Testis (tissue), 3 donors: ENCODE results near the gene RAB3B. TPM values are rescaled to one million over a fixed set of nuclear protein-coding genes. Genes with fewer than 3 reads are reported as not detected.

Experiments used
- DNase-seq: peaks from one replicate; pipeline ENCODE4 v3.0.0-alpha.2; 2019
- H3K27ac ChIP-seq, 2 donors: fragments of 200-600 bp; sonication (generic); one replicate each; pipeline ENCODE4 v1.5.1; 2019
- H3K27me3 ChIP-seq: fragments of 200-600 bp; sonication (generic); one replicate; pipeline ENCODE4 v1.5.1; 2019
- H3K36me3 ChIP-seq: fragments of 200-600 bp; sonication (generic); one replicate; pipeline ENCODE4 v1.5.1; 2017; ENCODE audit warnings: low read depth; ENCODE audit errors: missing control alignments
- H3K4me1 ChIP-seq: fragments of 200-600 bp; sonication (generic); one replicate; pipeline ENCODE4 v1.5.1; 2019
- H3K4me3 ChIP-seq, 2 donors: fragments of 200-600 bp; sonication (generic); one replicate each; pipeline ENCODE4 v1.5.1; 2017 to 2019
- H3K9me3 ChIP-seq: fragments of 200-600 bp; sonication (generic); one replicate; pipeline ENCODE4 v1.5.1; 2017
- POLR2A ChIP-seq: fragments of 450-650 bp; IDR thresholded peaks from one replicate; pipeline ENCODE4 v1.6.1; 2017; ENCODE audit warnings: antibody characterized with exemption, mild to moderate bottlenecking, moderate library complexity
- WGBS, 2 donors: methylation state at CpG; one replicate each; pipeline ENCODE4 v1.1.5; 2018; 5-methylcytosine and 5-hydroxymethylcytosine counted together
- intact Hi-C: fragments of 100-400 bp; cut with DNase I; formaldehyde crosslinking; loops from one replicate; pipeline ENCODE4 v1.15.1; 2023; ENCODE audit warnings: low total_unique reads
- polyA plus RNA-seq: library from polyadenylated mRNA; stranded (reverse); fragments of 350-450 nt; fragmentation: Illumina TruSeq; extraction: RNeasy Lipid Tissue Mini Kit (QIAGEN cat#74804); gene quantifications from one replicate; pipeline ENCODE4 v1.2.3, GENCODE V29; 2014; ENCODE audit warnings: low read depth, low replicate concordance; ENCODE audit not compliant: insufficient read depth
- total RNA-seq, 2 donors: library from RNA; depleted of rRNA; stranded (reverse); fragments of >200 nt; gene quantifications; one replicate each; pipeline ENCODE4 v1.2.3, GENCODE V29; 2016
- TF ChIP-seq, protein P1 (sequence below), 3 experiments: fragments of 450-650 bp in 2 of 3; fragments of 200-600 bp in 1 of 3; sonication (generic) in 1 of 3; IDR thresholded peaks; one replicate each; pipeline ENCODE4 v1.5.1; 2016 to 2019; ENCODE audit warnings: antibody characterized with exemption in 3 of 3, mild to moderate bottlenecking in 2 of 3, moderate library complexity in 1 of 3

The RAB3B gene
- total and polyA plus RNA-seq, 3 donors from 2014 or later: 0.50 to 1.4 (median 1.4) TPM

- no peak overlapping the region for H3K4me3 ChIP-seq
- H3K36me3 ChIP-seq: no peaks in the 10 kb centered on the region
- intact Hi-C loops: no loop called here
- H3K27me3 ChIP-seq: no peaks in the 10 kb centered on the region
- TF ChIP-seq POLR2A: no peak
- TF ChIP-seq, protein P1, sequence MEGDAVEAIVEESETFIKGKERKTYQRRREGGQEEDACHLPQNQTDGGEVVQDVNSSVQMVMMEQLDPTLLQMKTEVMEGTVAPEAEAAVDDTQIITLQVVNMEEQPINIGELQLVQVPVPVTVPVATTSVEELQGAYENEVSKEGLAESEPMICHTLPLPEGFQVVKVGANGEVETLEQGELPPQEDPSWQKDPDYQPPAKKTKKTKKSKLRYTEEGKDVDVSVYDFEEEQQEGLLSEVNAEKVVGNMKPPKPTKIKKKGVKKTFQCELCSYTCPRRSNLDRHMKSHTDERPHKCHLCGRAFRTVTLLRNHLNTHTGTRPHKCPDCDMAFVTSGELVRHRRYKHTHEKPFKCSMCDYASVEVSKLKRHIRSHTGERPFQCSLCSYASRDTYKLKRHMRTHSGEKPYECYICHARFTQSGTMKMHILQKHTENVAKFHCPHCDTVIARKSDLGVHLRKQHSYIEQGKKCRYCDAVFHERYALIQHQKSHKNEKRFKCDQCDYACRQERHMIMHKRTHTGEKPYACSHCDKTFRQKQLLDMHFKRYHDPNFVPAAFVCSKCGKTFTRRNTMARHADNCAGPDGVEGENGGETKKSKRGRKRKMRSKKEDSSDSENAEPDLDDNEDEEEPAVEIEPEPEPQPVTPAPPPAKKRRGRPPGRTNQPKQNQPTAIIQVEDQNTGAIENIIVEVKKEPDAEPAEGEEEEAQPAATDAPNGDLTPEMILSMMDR (IDR thresholded peaks at IDR 0.05): no peak
- no peaks in the 10 kb centered on the region for H3K4me1 ChIP-seq
- H3K9me3 ChIP-seq: no peaks in the 10 kb centered on the region
- H3K27ac ChIP-seq: no peak overlapping the region
- DNase-seq: no peak
These were observed 12.4 kb downstream of the RAB3B start for GRCh38 chr1:51978099-51978498.

DNA sequence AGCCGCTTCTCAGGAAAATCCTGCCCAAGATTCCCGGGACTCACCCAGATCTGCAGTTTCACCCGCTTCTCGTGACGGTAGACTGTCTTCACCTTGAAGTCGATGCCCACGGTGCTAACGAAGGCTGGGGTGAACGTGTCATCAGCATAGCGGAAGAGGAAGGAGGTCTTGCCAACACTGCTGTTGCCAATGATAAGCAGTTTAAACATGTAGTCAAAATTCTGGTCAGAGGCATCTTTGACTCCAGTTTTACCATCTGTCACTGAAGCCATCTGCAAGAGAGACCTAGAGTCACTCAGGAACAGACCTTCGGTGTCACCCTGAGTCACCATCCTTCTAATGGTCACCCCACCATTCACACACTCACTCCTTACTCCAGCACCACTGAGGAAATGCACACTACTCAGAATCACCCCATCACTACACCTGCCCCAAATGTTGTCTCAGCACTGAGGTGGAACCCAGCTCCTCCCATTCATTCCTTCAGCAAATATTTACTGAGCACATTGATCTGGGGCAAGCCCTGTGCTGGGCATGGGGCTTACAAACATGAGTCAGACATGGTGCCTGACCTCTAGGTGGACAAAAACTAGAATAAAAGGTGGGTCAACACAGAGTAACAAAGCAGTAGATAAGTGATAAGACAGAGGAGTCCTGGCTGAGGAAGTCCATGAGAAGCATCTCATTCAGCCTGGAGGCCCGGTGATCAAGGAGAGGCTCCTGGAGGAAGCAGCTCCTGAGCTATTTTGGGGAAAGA, 13.5 kb downstream of the RAB3B start:
- no peaks in the 10 kb centered on the region for H3K4me1 ChIP-seq
- 83 to 93% methylated on average over 12 of the region's 12 CpGs for WGBS, 2 donors
- no peaks in the 10 kb centered on the region for H3K9me3 ChIP-seq
- no peak for TF ChIP-seq POLR2A
- TF ChIP-seq, protein P1 (IDR thresholded peaks at IDR 0.05): no peak
- H3K27me3 ChIP-seq: no peaks in the 10 kb centered on the region
- no peak overlapping the region for H3K4me3 ChIP-seq
- H3K36me3 ChIP-seq: no peaks in the 10 kb centered on the region
- DNase-seq: no peak
- intact Hi-C loops: no loop called here
- H3K27ac ChIP-seq: no peak overlapping the region

- TF ChIP-seq POLR2A: no peak
- TF ChIP-seq, protein P1 (IDR thresholded peaks at IDR 0.05): no peak
- no peak overlapping the region for H3K4me3 ChIP-seq
- H3K27ac ChIP-seq: no peak overlapping the region
- no peak for DNase-seq
- intact Hi-C loops: no loop called here
- no peaks in the 10 kb centered on the region for H3K27me3 ChIP-seq
- no peaks in the 10 kb centered on the region for H3K36me3 ChIP-seq
- H3K9me3 ChIP-seq: no peaks in the 10 kb centered on the region
- 90 to 100% methylated on average over 1 of the region's 1 CpG for WGBS, 2 donors
- H3K4me1 ChIP-seq: no peaks in the 10 kb centered on the region
These were observed 16.7 kb downstream of the RAB3B start for GRCh38 chr1:51973587-51974474.

GRCh38 chr1:51969038-51969705, 21.3 kb downstream of the RAB3B start:
- Histone ChIP-seq H3K27ac (no peak overlapping the region), H3K4me3 (no peak overlapping the region), H3K4me1 (no peaks in the 10 kb centered on the region), H3K27me3 (no peaks in the 10 kb centered on the region), H3K9me3 (no peaks in the 10 kb centered on the region), H3K36me3 (no peaks in the 10 kb centered on the region)
- WGBS, 2 donors: 84 to 90% methylated on average over 8 of the region's 8 CpGs
- intact Hi-C loops: no loop called here
- DNase-seq: no peak
- no peak for TF ChIP-seq POLR2A
- TF ChIP-seq, protein P1 (IDR thresholded peaks at IDR 0.05): no peak
